LHCN-M2 (cell line): ENCODE results near the gene NSRP1. TPM values are rescaled to one million over a fixed set of nuclear protein-coding genes. Genes with fewer than 3 reads are reported as not detected.
"Not testable (repeated sequence)": the region's sequence is repeated elsewhere in the genome, so short reads cannot be mapped to it uniquely, and the experiment has no call there.

Experiments used
- DNase-seq: peaks from one replicate; pipeline ENCODE4 v3.0.0-alpha.2; 2012; ENCODE audit warnings: low read depth
- total RNA-seq: library from RNA; depleted of rRNA; stranded (reverse); fragments of >200 nt; gene quantifications from 2 replicates; pipeline ENCODE4 v1.2.3, GENCODE V29; 2014

The NSRP1 gene
- total RNA-seq, 1 experiment from 2014 or later = 16.1 TPM

GRCh38 chr17:30118635-30119034, 2.0 kb downstream of the NSRP1 start:
- DNase-seq = not testable (repeated sequence)

- no peak for DNase-seq
Measured at GRCh38 chr17:30124273-30124796, 7.7 kb downstream of the NSRP1 start.

- DNase-seq = no peak
Measured at GRCh38 chr17:30130121-30130520, 13.5 kb downstream of the NSRP1 start.

- DNase-seq = no peak
Measured at GRCh38 chr17:30132615-30133014, 16.0 kb downstream of the NSRP1 start.

GRCh38 chr17:30133197-30133596, 16.6 kb downstream of the NSRP1 start:
- no peak for DNase-seq

GRCh38 chr17:30134551-30134950, 17.9 kb downstream of the NSRP1 start:
- no peak for DNase-seq

- no peak for DNase-seq
Measured at GRCh38 chr17:30137158-30137557, 20.5 kb downstream of the NSRP1 start.

GRCh38 chr17:30147860-30148259, 31.2 kb downstream of the NSRP1 start:
- DNase-seq = peak; percentile 11

GRCh38 chr17:30148376-30148775, 31.8 kb downstream of the NSRP1 start:
- DNase-seq = no peak

GRCh38 chr17:30151471-30151870, 34.9 kb downstream of the NSRP1 start:
- no peak for DNase-seq

- DNase-seq = no peak
Measured at GRCh38 chr17:30153463-30153862, 36.8 kb downstream of the NSRP1 start.

GRCh38 chr17:30155389-30155788, 38.8 kb downstream of the NSRP1 start:
- DNase-seq = no peak

GRCh38 chr17:30158896-30159625, 42.4 kb downstream of the NSRP1 start:
- no peak for DNase-seq

GRCh38 chr17:30160419-30161172, 44.0 kb downstream of the NSRP1 start:
- DNase-seq = no peak

- peak; percentile 13 for DNase-seq
Measured at GRCh38 chr17:30161601-30162000, 45.0 kb downstream of the NSRP1 start.

- DNase-seq = no peak
Measured at GRCh38 chr17:30164531-30164930, 47.9 kb downstream of the NSRP1 start.

GRCh38 chr17:30165147-30165546, 48.5 kb downstream of the NSRP1 start:
- DNase-seq = no peak

GRCh38 chr17:30165960-30166359, 49.3 kb downstream of the NSRP1 start:
- DNase-seq = no peak

GRCh38 chr17:30170415-30170987, 53.9 kb downstream of the NSRP1 start:
- no peak for DNase-seq

GRCh38 chr17:30172560-30172959, 55.9 kb downstream of the NSRP1 start:
- no peak for DNase-seq

- no peak for DNase-seq
Measured at GRCh38 chr17:30173649-30174048, 57.0 kb downstream of the NSRP1 start.

GRCh38 chr17:30174556-30174955, 57.9 kb downstream of the NSRP1 start:
- DNase-seq = no peak
